HCT116 (cell line): ENCODE results near the gene IGSF9B. TPM values are rescaled to one million over a fixed set of nuclear protein-coding genes. Genes with fewer than 3 reads are reported as not detected.

Experiments used
- ATAC-seq: fragments of 200-7000 bp; cut with Tn5 transposase; 2 replicates; pipeline ENCODE4 v1.9.1; 2020; ENCODE audit warnings: mild to moderate bottlenecking, moderate library complexity
- BruUV-seq: library from RNA; stranded (reverse); fragments of 400-500 nt; replicated peaks from 2 replicates; lab custom pipeline; 2021; lab: Mats Ljungman, UMichigan
- CTCF ChIA-PET: fragments of 300-600 bp; sonication (Branson Sonifier 250); formaldehyde crosslinking; loops from one replicate; lab custom pipeline; 2021; ENCODE audit warnings: antibody characterized with exemption; lab: Charles Lee
- POLR2A ChIA-PET: fragments of 300-600, 350-600 bp; sonication (Branson Sonifier 250); formaldehyde crosslinking; loops from one replicate; lab custom pipeline; 2021; ENCODE audit warnings: antibody characterized with exemption; lab: Charles Lee
- RAD21 ChIA-PET, 2 experiments: fragments of 300-600 bp; sonication (Branson Sonifier 250); formaldehyde crosslinking; loops; one replicate each; lab custom pipeline; 2023; ENCODE audit warnings: low total read pairs in 2 of 2; ENCODE audit not compliant: uncharacterized antibody in 2 of 2, unreplicated experiment in 2 of 2, low non-redundant PET in 1 of 2; lab: Charles Lee
- DNase-seq: peaks from one replicate; pipeline ENCODE4 v3.0.0-alpha.2; 2010; ENCODE audit warnings: low read depth, low spot score
- H2AFZ ChIP-seq: fragments of 200-600 bp; shearing (Covaris generic), sonication (generic); 2 replicates; pipeline ENCODE4 v1.6.1; 2017; ENCODE audit warnings: low read depth, mixed run types, mixed read lengths, antibody characterized with exemption, low read length; ENCODE audit not compliant: poor library complexity, severe bottlenecking
- H3K27ac ChIP-seq: 2 replicates; pipeline ENCODE4 v1.5.1; 2012; ENCODE audit warnings: low read depth, low read length
- H3K27me3 ChIP-seq: fragments of 200-600 bp; sonication (generic); 2 replicates; pipeline ENCODE4 v1.6.1; 2016; ENCODE audit warnings: mixed run types, low read length, mixed read lengths; ENCODE audit not compliant: insufficient read depth
- H3K36me3 ChIP-seq, 2 experiments: fragments of 200-500 bp in 1 of 2; fragments of 200-600 bp in 1 of 2; sonication (Bioruptor generic) in 1 of 2; sonication (generic) in 1 of 2; 2 replicates each; pipeline versions ENCODE4 v1.5.1 to v1.6.1; 2014 to 2016; ENCODE audit warnings: low read length in 2 of 2, inconsistent platforms in 1 of 2, mixed read lengths in 1 of 2, mixed run types in 1 of 2; ENCODE audit not compliant: insufficient read depth in 2 of 2, control insufficient read depth in 1 of 2
- H3K4me1 ChIP-seq, 2 experiments: fragments of 200-600 bp in 1 of 2; sonication (generic) in 1 of 2; 2 replicates each; pipeline versions ENCODE4 v1.5.1 to v1.6.1; 2012 to 2017; ENCODE audit warnings: low read length in 2 of 2, inconsistent platforms in 1 of 2, mild to moderate bottlenecking in 1 of 2, mixed read lengths in 1 of 2, mixed run types in 1 of 2, moderate library complexity in 1 of 2; ENCODE audit not compliant: insufficient read depth in 2 of 2, control insufficient read depth in 1 of 2
- H3K4me2 ChIP-seq: fragments of 200-600 bp; sonication (generic); 2 replicates; pipeline ENCODE4 v1.6.1; 2017; ENCODE audit warnings: mixed run types, low read length, mixed read lengths
- H3K4me3 ChIP-seq, 2 experiments: fragments of 200-600 bp in 1 of 2; sonication (generic) in 1 of 2; replicated peaks in 1 of 2; 2 replicates each; pipeline ENCODE4 v1.5.1; 2011 to 2016; ENCODE audit warnings: low read length in 2 of 2, control low read depth in 1 of 2, low read depth in 1 of 2, mild to moderate bottlenecking in 1 of 2, mixed read lengths in 1 of 2, mixed run types in 1 of 2
- H3K79me2 ChIP-seq: fragments of 200-600 bp; sonication (generic); 2 replicates; pipeline ENCODE4 v1.6.1; 2017; ENCODE audit warnings: mild to moderate bottlenecking, mixed run types, low read length, moderate library complexity, mixed read lengths; ENCODE audit not compliant: insufficient read depth
- H3K9ac ChIP-seq: fragments of 200-600 bp; sonication (generic); 2 replicates; pipeline ENCODE4 v1.6.1; 2016; ENCODE audit warnings: low read length, mixed read lengths
- H3K9me2 ChIP-seq: fragments of 200-600 bp; sonication (generic), shearing (Covaris generic); 2 replicates; pipeline ENCODE4 v1.6.1; 2017; ENCODE audit warnings: mixed run types, mild to moderate bottlenecking, moderate library complexity; ENCODE audit not compliant: insufficient read depth
- H3K9me3 ChIP-seq, 2 experiments: fragments of 200-500 bp in 1 of 2; fragments of 200-600 bp in 1 of 2; sonication (Bioruptor generic) in 1 of 2; sonication (generic) in 1 of 2; 2 replicates each; pipeline ENCODE4 v1.6.1; 2014 to 2017; ENCODE audit warnings: low read length in 2 of 2, mixed read lengths in 2 of 2, inconsistent platforms in 1 of 2, low read depth in 1 of 2, mild to moderate bottlenecking in 1 of 2, mixed run types in 1 of 2, moderate library complexity in 1 of 2; ENCODE audit not compliant: control insufficient read depth in 1 of 2, insufficient read depth in 1 of 2
- H4K20me1 ChIP-seq: fragments of 200-600 bp; sonication (generic), shearing (Covaris generic); 2 replicates; pipeline ENCODE4 v1.6.1; 2017; ENCODE audit warnings: mixed run types, mild to moderate bottlenecking, moderate library complexity; ENCODE audit not compliant: insufficient read depth
- CEBPB ChIP-seq: IDR thresholded peaks from 2 replicates; pipeline ENCODE4 v1.6.1; 2012; ENCODE audit warnings: low read depth
- EGR1 ChIP-seq: IDR thresholded peaks from 2 replicates; pipeline ENCODE4 v1.6.1; 2012; ENCODE audit warnings: low read depth
- EZH2 ChIP-seq: fragments of 200-600 bp; sonication (generic); IDR thresholded peaks from 2 replicates; pipeline ENCODE4 v1.6.1; 2017; ENCODE audit warnings: antibody characterized with exemption, mixed run types
- EZH2phosphoT487 ChIP-seq: fragments of 200-600 bp; IDR thresholded peaks from 2 replicates; pipeline ENCODE4 v1.6.1; 2018; ENCODE audit warnings: antibody characterized with exemption, borderline replicate concordance
- FOSL1 ChIP-seq: IDR thresholded peaks from 2 replicates; pipeline ENCODE4 v1.6.1; 2012; ENCODE audit warnings: low read depth
- JUND ChIP-seq: IDR thresholded peaks from 2 replicates; pipeline ENCODE4 v1.6.1; 2012
- POLR2A ChIP-seq: IDR thresholded peaks from 2 replicates; pipeline ENCODE4 v1.7.0; 2011; ENCODE audit warnings: borderline replicate concordance; ENCODE audit not compliant: insufficient read depth, insufficient read length; ENCODE audit errors: extremely low read depth
- RAD21 ChIP-seq: IDR thresholded peaks from 2 replicates; pipeline ENCODE4 v1.6.1; 2012; ENCODE audit warnings: low read depth, mild to moderate bottlenecking
- SIN3A ChIP-seq: IDR thresholded peaks from 2 replicates; pipeline ENCODE4 v1.6.1; 2012; ENCODE audit warnings: low read depth
- SP1 ChIP-seq: IDR thresholded peaks from 2 replicates; pipeline ENCODE4 v1.6.1; 2012; ENCODE audit warnings: low read depth
- SRF ChIP-seq: IDR thresholded peaks from 2 replicates; pipeline ENCODE4 v1.6.1; 2012; ENCODE audit warnings: low read depth
- TCF7L2 ChIP-seq: IDR thresholded peaks from 2 replicates; pipeline ENCODE4 v1.7.0; 2011; ENCODE audit warnings: borderline replicate concordance, inconsistent platforms; ENCODE audit not compliant: insufficient read depth, insufficient read length; ENCODE audit errors: extremely low read depth
- YY1 ChIP-seq: IDR thresholded peaks from 2 replicates; pipeline ENCODE4 v1.6.1; 2011; ENCODE audit warnings: low read length, low read depth, moderate library complexity, mild to moderate bottlenecking; ENCODE audit not compliant: insufficient replicate concordance; ENCODE audit errors: extremely low read depth
- ZFX ChIP-seq: fragments of 450-650 bp; IDR thresholded peaks from 2 replicates; pipeline ENCODE4 v1.6.1; 2017
- intact Hi-C: fragments of 100-400 bp; cut with micrococcal nuclease; formaldehyde crosslinking; loops from 2 replicates; pipeline ENCODE4 v1.10.0; 2022
- total RNA-seq: library from RNA; stranded (reverse); gene quantifications from one replicate; pipeline ENCODE4 v1.2.1, GENCODE V29; 2021; ENCODE audit not compliant: unreplicated experiment
- TF ChIP-seq, protein P1 (sequence below): IDR thresholded peaks from 2 replicates; pipeline ENCODE4 v1.6.1; 2012
- TF ChIP-seq, protein P2 (sequence below): IDR thresholded peaks from 2 replicates; pipeline ENCODE4 v1.6.1; 2012

Gene IGSF9B
- total RNA-seq, 1 experiment from 2014 or later, result 12.4 TPM

DNA sequence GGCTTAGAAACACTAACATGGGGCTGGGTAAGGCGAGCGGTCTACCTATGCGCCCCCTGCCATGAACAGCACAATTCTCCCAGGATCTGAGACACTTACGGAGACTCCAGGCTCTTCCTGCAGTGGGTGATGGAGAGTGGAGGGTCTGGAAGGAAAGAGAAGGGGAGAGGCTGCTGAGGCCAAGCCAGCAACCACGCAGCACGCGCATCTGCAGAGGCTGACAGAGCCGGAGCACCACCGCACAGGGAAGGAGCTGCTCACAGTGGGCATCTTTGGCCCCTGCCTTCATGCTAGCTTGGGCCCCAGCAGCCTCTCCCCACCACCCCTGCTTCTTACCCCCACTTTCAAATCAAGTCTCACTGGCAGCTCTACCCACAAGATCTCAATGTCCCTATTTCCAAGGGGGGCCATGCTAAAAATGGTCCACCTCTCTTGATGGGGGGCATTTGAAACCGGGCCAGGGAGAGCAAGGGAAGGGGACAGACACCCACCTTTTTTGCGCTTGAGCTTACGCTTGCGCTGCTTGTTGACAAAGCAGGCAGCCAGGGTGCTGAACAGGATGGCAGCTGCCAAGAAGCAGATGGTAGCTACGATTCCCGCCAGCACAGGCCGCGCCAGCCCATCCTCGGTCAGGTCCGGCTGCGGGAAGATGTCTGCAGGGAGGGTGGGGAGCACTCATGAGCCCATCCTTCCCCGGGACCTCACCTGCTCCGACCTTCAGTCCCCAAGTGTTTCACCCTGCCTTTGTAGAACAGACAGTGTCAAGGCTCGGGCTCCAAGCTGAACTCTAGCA, 34.5 kb downstream of the IGSF9B start:
- Histone ChIP-seq H3K27me3 (no peaks in the 10 kb centered on the region), H3K4me3 (no peak overlapping the region), H3K36me3 (0 out of 4 replicates have a peak, but pooled peaks cover 0 to 6% of the 10 kb centered on the region in 2 experiments), H3K27ac (no peak overlapping the region), H4K20me1 (no peaks in the 10 kb centered on the region), H2AFZ (no peak overlapping the region), H3K9ac (no peak overlapping the region), H3K79me2 (no peaks in the 10 kb centered on the region), H3K9me2 (no peaks in the 10 kb centered on the region), H3K4me1 (no peaks in the 10 kb centered on the region), H3K4me2 (no peak overlapping the region), H3K9me3 (no peaks in the 10 kb centered on the region)
- DNase-seq (no peak), ATAC-seq (no peak)
- ChIA-PET CTCF (no interaction called here), RAD21 (no interaction called here), POLR2A (no interaction called here)
- BruUV-seq, result no TSS peak
- intact Hi-C loops, result loop anchor here (10.0 kb wide), 1 partner anchor 333 kb away; the partner anchor contains the start of genes ACAD8 and THYN1
- TF ChIP-seq EZH2 (no peak), FOSL1 (no peak), CEBPB (no peak), JUND (no peak), POLR2A (no peak), TCF7L2 (no peak), SP1 (no peak)
- TF ChIP-seq, protein P1, sequence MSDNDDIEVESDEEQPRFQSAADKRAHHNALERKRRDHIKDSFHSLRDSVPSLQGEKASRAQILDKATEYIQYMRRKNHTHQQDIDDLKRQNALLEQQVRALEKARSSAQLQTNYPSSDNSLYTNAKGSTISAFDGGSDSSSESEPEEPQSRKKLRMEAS, result no peak
- TF ChIP-seq, protein P2, sequence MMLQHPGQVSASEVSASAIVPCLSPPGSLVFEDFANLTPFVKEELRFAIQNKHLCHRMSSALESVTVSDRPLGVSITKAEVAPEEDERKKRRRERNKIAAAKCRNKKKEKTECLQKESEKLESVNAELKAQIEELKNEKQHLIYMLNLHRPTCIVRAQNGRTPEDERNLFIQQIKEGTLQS, result no peak

DNA sequence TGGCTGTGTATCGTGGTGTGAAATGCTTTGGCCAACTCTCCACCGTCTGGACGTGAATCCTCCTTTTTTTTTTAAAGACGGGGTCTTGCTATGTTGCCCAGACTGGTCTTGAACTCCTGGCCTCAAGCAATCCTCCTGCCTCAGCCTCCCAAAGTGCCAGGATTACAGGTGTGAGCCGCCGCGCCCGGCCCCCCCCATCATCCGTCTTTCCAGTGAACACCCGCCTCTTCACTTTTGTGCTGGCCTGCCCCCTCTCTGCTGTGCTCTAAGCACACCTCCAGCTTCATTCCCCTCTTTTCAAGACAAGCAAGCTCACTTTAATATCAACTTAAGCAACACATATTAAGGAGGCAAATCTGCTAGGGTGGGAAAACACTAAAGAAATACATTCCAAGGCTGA, 35.3 kb downstream of the IGSF9B start:
- H2AFZ ChIP-seq, result no peak overlapping the region
- H4K20me1 ChIP-seq, result no peaks in the 10 kb centered on the region
- POLR2A ChIA-PET, result no interaction called here
- intact Hi-C loops, result loop anchor here (10.0 kb wide), 1 partner anchor 333 kb away; the partner anchor contains the start of genes ACAD8 and THYN1
- BruUV-seq, result no TSS peak
- H3K4me3 ChIP-seq, result no peak overlapping the region
- 0 out of 4 replicates have a peak, but pooled peaks cover 0 to 6% of the 10 kb centered on the region in 2 experiments for H3K36me3 ChIP-seq
- no peak for ATAC-seq
- no peak overlapping the region for H3K4me2 ChIP-seq
- no peaks in the 10 kb centered on the region for H3K27me3 ChIP-seq
- no peaks in the 10 kb centered on the region for H3K9me2 ChIP-seq
- H3K79me2 ChIP-seq, result no peaks in the 10 kb centered on the region
- no peak overlapping the region for H3K27ac ChIP-seq
- H3K4me1 ChIP-seq, result no peaks in the 10 kb centered on the region
- RAD21 ChIA-PET, result no interaction called here
- CTCF ChIA-PET, result no interaction called here
- H3K9ac ChIP-seq, result no peak overlapping the region
- no peak for DNase-seq
- TF ChIP-seq, protein P1, result no peak
- TF ChIP-seq TCF7L2, result no peak
- TF ChIP-seq FOSL1, result no peak
- TF ChIP-seq RAD21, result no peak
- TF ChIP-seq EZH2phosphoT487, result no peak
- no peak for TF ChIP-seq YY1
- no peak for TF ChIP-seq SIN3A
- no peak for TF ChIP-seq EZH2
- TF ChIP-seq ZFX, result no peak
- TF ChIP-seq EGR1, result no peak
- TF ChIP-seq, protein P2, result no peak
- TF ChIP-seq SRF, result no peak
- TF ChIP-seq POLR2A, result no peak
- TF ChIP-seq SP1, result no peak
- no peaks in the 10 kb centered on the region for H3K9me3 ChIP-seq
